ENCODE measurements around the gene NISCH.

Gene NISCH

DNA sequence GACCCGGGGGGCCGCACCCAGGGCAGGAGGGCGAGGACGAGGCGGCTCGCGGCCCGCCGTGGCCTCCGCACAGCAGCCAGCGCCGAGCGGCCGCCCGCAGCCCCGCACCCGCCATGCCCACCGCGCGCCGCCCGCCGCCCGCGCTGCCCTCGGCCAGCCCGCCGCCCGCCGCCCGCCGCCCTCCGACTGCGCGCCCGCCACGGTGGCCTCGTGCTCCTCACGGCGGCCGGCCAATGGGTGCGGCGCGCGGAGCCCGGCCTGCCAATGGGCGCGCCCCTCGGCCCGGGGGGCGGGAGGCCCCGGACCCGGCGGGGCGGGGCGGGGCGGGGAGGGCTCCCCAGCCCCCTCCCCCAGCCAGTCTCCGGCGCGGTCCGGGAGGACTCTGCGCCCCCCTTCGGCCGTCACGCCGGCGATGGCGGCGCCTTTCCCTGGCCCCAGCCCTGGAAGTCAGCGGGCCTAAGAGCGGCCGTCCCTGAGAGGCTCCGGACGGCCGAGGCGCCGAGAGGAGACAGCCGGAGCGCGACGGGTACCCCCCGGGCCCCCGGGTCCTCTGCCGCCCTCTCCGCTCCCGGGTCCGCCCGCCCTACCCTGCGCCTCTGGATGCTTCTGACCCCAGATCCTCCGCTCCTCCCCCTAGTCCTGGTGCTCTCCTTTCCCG lies 78.3 kb downstream of the NISCH start, which contains the start of gene NT5DC2:
TSS of gene NT5DC2 (minus strand) at position 235 of the 658 bp plus-strand sequence. CDS start at position 115, 120 bp downstream.
- H3K4me1 ChIP-seq (ENCODE audit: control insufficient read depth, insufficient read depth, low read length), result peaks cover 39% of the 10 kb centered on the region
- peak within 1 kb of the TSS; percentile 41; the same call in 1 of the 2 replicates for H3K27ac ChIP-seq (ENCODE audit: low read depth, low read length)
- peak within 1 kb of the TSS; percentile 81 for H3K4me3 ChIP-seq (ENCODE audit: low read depth, low read length)
- H3K27me3 ChIP-seq (ENCODE audit: control insufficient read depth, insufficient read depth, low read length), result no peaks in the 10 kb centered on the region
- peaks cover 28% of the 10 kb centered on the region for H3K36me3 ChIP-seq (ENCODE audit: control insufficient read depth, insufficient read depth, low read length)
- no peaks in the 10 kb centered on the region for H3K9me3 ChIP-seq (ENCODE audit: control insufficient read depth, insufficient read depth, low read depth, low read length)
- H3K9ac ChIP-seq (ENCODE audit: low read length), result peak within 1 kb of the TSS; percentile 81

DNA sequence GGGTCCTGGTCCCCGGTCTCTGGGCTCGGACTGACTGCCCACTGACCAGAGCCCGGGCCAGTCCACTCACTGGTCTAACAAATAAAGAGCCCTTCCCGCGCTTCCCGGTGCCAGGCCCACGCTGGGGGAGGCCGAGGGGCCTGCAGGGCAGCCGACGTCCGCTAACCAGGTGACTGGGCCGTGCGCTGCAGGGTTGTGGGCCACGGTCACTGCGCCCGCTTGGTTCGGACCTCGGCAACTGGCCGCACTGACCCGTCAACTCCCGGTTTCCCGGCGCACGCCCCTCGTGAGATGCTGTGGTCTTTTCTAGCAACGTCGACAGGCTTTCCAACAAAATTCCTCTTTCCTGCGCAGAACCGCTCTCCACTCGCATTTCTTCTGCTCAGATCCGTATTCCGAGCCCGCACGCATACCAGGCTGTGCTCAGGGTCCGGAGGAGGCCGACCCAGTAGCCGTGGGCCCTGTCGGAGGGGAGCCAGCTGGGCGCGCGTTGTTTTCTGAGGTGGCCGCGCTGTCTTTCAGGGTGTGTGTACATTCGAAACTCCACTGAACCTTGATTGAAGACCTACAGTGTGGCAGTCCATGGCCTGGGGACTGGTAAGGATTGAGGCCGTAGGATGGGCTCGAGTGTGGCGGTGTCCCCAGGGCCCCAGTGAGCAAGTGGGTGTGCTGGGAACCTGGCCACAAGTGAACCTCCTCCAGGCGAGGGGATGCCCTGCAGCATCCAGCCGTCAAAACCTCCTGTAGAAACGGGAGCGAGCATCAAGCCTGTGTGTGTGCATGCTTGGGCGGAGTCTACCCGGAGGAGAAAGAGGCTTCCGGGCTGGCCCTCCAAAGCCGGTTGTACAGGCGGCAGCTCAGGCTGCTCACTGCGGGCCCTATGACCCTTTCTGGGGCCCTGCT lies 79.1 kb downstream of the NISCH start:
- Histone ChIP-seq H3K9ac (ENCODE audit: low read length) (peak overlapping the region; percentile 71), H3K27ac (ENCODE audit: low read depth, low read length) (peak overlapping the region; percentile 13; the same call in 1 of the 2 replicates), H3K27me3 (ENCODE audit: control insufficient read depth, insufficient read depth, low read length) (no peaks in the 10 kb centered on the region), H3K4me1 (ENCODE audit: control insufficient read depth, insufficient read depth, low read length) (peaks cover 39% of the 10 kb centered on the region), H3K4me3 (ENCODE audit: low read depth, low read length) (peak overlapping the region; percentile 70), H3K36me3 (ENCODE audit: control insufficient read depth, insufficient read depth, low read length) (peaks cover 27% of the 10 kb centered on the region), H3K9me3 (ENCODE audit: control insufficient read depth, insufficient read depth, low read depth, low read length) (no peaks in the 10 kb centered on the region)

DNA sequence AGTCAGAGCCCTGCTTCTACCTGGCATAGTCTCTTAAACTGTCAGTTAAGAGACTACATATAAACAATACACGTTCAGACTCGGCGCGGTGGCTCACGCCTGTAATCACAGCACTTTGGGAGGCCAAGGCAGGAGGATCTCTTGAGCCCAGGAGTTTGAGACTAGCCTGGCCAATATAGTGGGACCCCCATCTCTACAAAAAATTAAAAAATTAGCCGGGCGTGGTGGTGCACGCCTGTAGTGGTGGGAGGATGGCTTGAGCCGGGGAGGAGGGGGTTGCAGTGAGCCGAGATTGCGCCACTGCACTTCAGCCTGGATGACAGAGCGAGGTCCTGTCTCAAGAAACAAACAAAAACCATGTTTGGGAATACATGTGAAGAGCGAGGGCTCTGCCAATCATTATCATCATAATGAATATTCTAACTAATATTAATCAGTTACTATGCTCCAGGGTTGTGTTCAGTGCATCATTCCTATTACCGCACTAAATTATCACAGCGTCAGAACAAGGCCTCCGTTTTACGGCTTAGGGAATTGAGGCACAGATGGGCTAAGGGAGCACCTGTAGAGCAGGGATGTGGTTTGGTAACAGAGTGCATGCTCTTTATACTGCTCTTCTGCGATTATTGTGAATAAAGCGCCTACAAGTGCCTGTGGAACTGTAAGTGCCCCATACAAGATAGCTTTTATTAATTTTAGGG lies 80.2 kb downstream of the NISCH start:
- Histone ChIP-seq H3K4me1 (ENCODE audit: control insufficient read depth, insufficient read depth, low read length) (peaks cover 39% of the 10 kb centered on the region), H3K36me3 (ENCODE audit: control insufficient read depth, insufficient read depth, low read length) (peaks cover 28% of the 10 kb centered on the region), H3K9me3 (ENCODE audit: control insufficient read depth, insufficient read depth, low read depth, low read length) (no peaks in the 10 kb centered on the region), H3K27ac (ENCODE audit: low read depth, low read length) (no peak overlapping the region), H3K9ac (ENCODE audit: low read length) (no peak overlapping the region), H3K27me3 (ENCODE audit: control insufficient read depth, insufficient read depth, low read length) (no peaks in the 10 kb centered on the region), H3K4me3 (ENCODE audit: low read depth, low read length) (peak overlapping the region; percentile 29)

DNA sequence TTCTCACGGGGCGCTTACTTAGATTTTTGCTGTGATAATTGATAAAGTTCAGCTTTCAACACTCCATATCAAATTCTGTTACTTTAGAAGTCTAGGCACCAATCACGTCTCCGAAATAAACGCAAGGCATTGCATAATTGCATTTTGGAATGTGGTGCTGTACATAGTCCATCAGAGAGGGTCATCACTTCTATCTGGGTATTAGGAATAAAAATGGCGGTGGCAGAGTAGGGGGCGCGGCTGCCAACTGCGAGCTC lies 80.6 kb downstream of the NISCH start:
- Histone ChIP-seq H3K36me3 (ENCODE audit: control insufficient read depth, insufficient read depth, low read length) (peaks cover 28% of the 10 kb centered on the region), H3K4me1 (ENCODE audit: control insufficient read depth, insufficient read depth, low read length) (peaks cover 35% of the 10 kb centered on the region), H3K27ac (ENCODE audit: low read depth, low read length) (no peak overlapping the region), H3K9ac (ENCODE audit: low read length) (no peak overlapping the region), H3K27me3 (ENCODE audit: control insufficient read depth, insufficient read depth, low read length) (no peaks in the 10 kb centered on the region), H3K9me3 (ENCODE audit: control insufficient read depth, insufficient read depth, low read depth, low read length) (no peaks in the 10 kb centered on the region), H3K4me3 (ENCODE audit: low read depth, low read length) (peak overlapping the region; percentile 29)

DNA sequence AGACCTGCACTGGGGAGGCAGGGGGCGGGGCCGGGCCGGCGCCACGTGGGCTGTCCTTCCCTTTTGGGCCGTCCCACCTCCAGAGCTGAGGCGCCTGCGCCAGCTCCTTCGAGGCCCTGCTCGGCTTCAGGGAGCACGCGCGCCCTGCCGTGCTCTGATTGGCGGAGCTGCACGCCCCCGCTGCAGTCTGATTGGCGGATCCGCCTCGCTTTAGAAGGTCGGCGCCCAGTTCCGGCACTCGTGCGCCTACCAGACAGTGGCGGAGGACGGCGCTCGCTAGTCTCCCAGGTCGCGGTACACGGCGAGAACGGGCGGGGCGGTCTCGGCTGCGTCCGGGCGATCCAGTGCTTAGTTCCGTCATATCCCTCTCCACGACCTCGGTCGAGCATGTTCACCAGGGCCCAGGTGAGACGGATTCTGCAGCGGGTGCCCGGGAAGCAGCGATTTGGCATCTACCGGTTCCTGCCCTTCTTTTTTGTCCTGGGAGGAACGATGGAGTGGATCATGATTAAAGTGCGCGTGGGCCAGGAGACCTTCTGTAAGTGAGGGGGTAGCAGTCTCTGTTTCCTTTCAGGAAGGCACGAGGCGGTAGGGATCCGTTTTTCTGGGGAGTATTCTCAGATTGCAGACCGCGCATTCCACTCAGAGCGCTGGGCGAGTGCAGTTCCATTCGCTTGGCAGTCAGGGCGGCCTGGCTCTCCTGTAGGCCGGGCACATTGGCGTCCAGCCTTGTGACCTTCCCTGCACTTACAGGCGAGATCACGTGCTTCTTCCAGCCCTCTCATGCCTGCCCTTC lies 81.2 kb downstream of the NISCH start, which contains the start of gene UQCC5:
TSS of gene UQCC5 (plus strand) at position 237 of the 796 bp plus-strand sequence. CDS start at position 388, 151 bp downstream.
- H3K4me1 ChIP-seq (ENCODE audit: control insufficient read depth, insufficient read depth, low read length), result peaks cover 32% of the 10 kb centered on the region
- H3K27me3 ChIP-seq (ENCODE audit: control insufficient read depth, insufficient read depth, low read length), result no peaks in the 10 kb centered on the region
- peak within 1 kb of the TSS; percentile 91 for H3K9ac ChIP-seq (ENCODE audit: low read length)
- H3K9me3 ChIP-seq (ENCODE audit: control insufficient read depth, insufficient read depth, low read depth, low read length), result no peaks in the 10 kb centered on the region
- peak within 1 kb of the TSS; percentile 60; the same call in 1 of the 2 replicates for H3K27ac ChIP-seq (ENCODE audit: low read depth, low read length)
- H3K36me3 ChIP-seq (ENCODE audit: control insufficient read depth, insufficient read depth, low read length), result peaks cover 31% of the 10 kb centered on the region
- H3K4me3 ChIP-seq (ENCODE audit: low read depth, low read length), result peak within 1 kb of the TSS; percentile 91

DNA sequence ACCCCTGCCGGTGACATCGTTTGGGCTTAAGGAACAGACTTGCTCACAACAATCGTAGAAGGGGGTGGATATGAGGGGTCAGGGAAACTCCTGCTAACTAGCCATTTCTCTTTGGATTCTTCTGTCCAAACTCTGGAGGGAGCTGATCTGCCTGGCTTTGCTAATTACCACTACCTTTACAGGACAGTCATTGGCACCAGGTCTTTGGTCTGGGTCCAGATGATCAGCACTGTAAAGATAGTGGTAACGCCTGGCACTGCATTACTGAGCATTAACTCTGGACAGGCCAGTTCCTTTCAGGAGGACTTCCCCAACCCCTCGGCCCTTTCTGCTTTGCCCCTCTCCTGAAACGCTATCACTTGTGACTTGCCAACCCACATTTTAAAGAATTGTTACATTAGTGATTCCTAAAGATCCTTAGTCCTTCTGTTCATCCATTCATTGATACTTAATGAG lies 81.8 kb downstream of the NISCH start:
- no peaks in the 10 kb centered on the region for H3K27me3 ChIP-seq (ENCODE audit: control insufficient read depth, insufficient read depth, low read length)
- H3K4me1 ChIP-seq (ENCODE audit: control insufficient read depth, insufficient read depth, low read length), result peaks cover 26% of the 10 kb centered on the region
- H3K4me3 ChIP-seq (ENCODE audit: low read depth, low read length), result peak overlapping the region; percentile 91
- H3K9ac ChIP-seq (ENCODE audit: low read length), result peak overlapping the region; percentile 91
- H3K9me3 ChIP-seq (ENCODE audit: control insufficient read depth, insufficient read depth, low read depth, low read length), result no peaks in the 10 kb centered on the region
- no peak overlapping the region; the same call in 1 of the 2 replicates for H3K27ac ChIP-seq (ENCODE audit: low read depth, low read length)
- H3K36me3 ChIP-seq (ENCODE audit: control insufficient read depth, insufficient read depth, low read length), result peaks cover 31% of the 10 kb centered on the region

DNA sequence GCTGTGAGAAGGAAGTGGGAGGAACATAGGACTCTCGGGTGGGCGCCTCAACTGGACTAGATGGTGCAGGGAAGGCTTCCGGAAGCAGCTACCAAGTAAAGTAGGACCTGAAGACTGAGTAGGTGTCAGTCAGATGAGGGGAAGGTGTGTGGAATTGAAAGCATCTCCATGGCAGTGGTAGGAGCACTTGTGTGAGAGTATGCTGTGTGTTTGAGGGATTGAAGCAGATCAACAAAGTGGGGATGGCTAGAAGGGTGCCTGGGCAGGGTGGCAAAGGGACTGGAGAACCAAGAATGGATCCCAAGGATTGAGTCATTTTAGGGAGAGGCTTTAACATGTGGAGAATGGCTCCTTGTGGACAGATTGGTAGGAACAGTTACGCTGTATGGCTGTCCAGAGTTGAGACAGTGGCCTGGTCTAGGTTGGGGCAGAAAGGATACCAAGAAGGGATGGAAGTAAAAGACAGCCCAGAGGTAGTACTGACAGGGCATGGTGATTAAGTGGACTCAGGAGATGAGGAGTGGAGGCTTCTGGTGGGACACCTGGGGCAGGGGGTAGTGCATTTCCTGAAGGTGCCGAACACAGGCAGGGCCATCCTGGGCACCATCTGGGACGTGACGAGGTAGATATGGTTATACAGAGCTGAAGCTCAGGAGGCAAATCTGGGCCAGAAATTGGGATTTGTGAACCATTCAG lies 82.5 kb downstream of the NISCH start:
- peaks cover 20% of the 10 kb centered on the region for H3K4me1 ChIP-seq (ENCODE audit: control insufficient read depth, insufficient read depth, low read length)
- no peak overlapping the region for H3K27ac ChIP-seq (ENCODE audit: low read depth, low read length)
- H3K9ac ChIP-seq (ENCODE audit: low read length), result peak overlapping the region; percentile 24
- H3K9me3 ChIP-seq (ENCODE audit: control insufficient read depth, insufficient read depth, low read depth, low read length), result no peaks in the 10 kb centered on the region
- H3K27me3 ChIP-seq (ENCODE audit: control insufficient read depth, insufficient read depth, low read length), result no peaks in the 10 kb centered on the region
- peak overlapping the region; percentile 91 for H3K4me3 ChIP-seq (ENCODE audit: low read depth, low read length)
- peaks cover 31% of the 10 kb centered on the region for H3K36me3 ChIP-seq (ENCODE audit: control insufficient read depth, insufficient read depth, low read length)

DNA sequence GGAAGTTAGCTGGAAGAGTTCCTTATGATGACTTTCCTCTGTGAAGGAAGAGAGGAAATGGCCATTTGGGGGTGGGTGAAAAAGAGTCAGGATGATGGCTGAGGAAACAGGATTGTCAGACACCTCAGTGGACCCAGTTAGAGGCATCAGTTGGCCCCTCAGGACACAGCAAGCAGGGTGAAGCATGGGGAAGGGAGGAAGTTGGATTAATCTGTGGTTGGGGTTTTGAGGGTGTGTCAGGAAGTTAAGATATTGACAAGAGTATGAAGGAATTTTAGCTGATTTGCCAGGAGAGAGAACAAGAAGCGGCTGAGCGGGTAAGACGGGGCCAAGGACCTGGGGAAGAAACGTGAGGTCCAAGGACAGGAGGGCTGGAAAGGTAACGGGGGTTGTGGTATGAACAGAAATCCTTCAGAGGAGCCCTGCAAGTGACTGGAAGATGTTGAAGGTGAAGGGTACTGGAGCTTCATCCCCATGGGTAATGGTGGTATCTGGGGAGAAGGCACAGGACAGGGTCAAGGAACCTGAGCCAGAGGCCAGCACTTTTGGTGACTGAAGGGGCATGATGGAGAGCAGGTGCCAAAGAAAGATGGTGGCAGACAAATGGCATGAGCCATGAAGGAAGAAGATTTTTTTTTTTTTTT lies 83.7 kb downstream of the NISCH start:
- Histone ChIP-seq H3K4me3 (ENCODE audit: low read depth, low read length) (peak overlapping the region; percentile 1; the same call in 1 of the 2 replicates), H3K4me1 (ENCODE audit: control insufficient read depth, insufficient read depth, low read length) (peaks cover 20% of the 10 kb centered on the region), H3K36me3 (ENCODE audit: control insufficient read depth, insufficient read depth, low read length) (peaks cover 31% of the 10 kb centered on the region), H3K9me3 (ENCODE audit: control insufficient read depth, insufficient read depth, low read depth, low read length) (no peaks in the 10 kb centered on the region), H3K27me3 (ENCODE audit: control insufficient read depth, insufficient read depth, low read length) (no peaks in the 10 kb centered on the region), H3K27ac (ENCODE audit: low read depth, low read length) (no peak overlapping the region), H3K9ac (ENCODE audit: low read length) (no peak overlapping the region)

DNA sequence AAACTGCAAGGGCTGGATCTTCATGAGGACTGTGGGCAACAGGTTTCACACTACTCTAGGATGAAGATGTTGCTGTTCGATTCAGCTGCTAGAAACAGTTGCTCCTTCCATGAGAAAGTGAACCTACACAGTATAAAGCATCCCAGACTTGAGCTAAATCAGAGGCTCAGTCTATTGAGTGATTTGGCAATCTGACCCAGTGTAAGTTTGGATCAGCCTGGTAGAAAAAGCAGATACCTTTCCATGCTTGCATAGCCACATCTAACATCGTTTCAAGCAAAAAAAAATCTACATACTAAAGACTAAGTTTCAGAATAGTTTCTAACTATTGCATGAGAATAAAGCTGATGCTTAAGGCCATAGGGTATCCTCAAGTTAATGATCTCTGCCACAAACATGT lies 85.6 kb downstream of the NISCH start:
- Histone ChIP-seq H3K9ac (ENCODE audit: low read length) (no peak overlapping the region), H3K4me3 (ENCODE audit: low read depth, low read length) (no peak overlapping the region), H3K27me3 (ENCODE audit: control insufficient read depth, insufficient read depth, low read length) (no peaks in the 10 kb centered on the region), H3K9me3 (ENCODE audit: control insufficient read depth, insufficient read depth, low read depth, low read length) (no peaks in the 10 kb centered on the region), H3K27ac (ENCODE audit: low read depth, low read length) (no peak overlapping the region), H3K36me3 (ENCODE audit: control insufficient read depth, insufficient read depth, low read length) (peaks cover 43% of the 10 kb centered on the region), H3K4me1 (ENCODE audit: control insufficient read depth, insufficient read depth, low read length) (peaks cover 10% of the 10 kb centered on the region)
